ENCODE results near the gene SHISA7. TPM values are rescaled to one million over a fixed set of nuclear protein-coding genes. Genes with fewer than 3 reads are reported as not detected.

Gene SHISA7
- total and polyA plus RNA-seq, 8 donors = not detected

DNA sequence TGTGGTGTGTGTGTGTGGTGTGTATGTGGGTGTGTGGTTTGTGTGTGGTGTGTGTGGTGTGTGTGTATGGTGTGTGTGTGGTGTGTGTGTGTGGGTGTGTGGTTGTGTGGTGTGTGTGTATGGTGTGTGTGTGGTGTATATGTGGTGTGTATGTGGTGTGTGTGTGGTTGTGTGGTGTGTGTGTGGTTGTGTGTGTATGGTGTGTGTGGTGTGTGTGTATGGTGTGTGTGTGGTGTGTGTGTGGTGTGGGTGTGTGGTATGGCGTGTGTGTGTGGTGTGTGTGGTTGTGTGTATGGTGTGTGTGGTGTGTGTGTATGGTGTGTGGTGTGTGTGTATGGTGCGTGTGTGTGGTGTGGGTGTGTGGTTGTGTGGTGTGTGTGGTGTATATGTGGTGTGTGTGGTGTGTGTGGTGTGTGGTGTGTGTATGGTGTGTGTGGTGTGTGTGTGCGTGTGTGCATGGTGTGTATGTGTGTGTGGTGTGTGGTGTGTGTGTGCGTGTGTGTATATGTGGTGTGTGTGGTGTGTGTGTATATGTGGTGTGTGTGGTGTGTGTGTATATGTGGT, 8.7 kb downstream of the SHISA7 start:
- Histone ChIP-seq H3K27ac (no peak overlapping the region), H3K36me3 (no peaks in the 10 kb centered on the region), H3K4me3 (no peak overlapping the region), H3K27me3 (peaks cover 20 to 87% (median 50%) of the 10 kb centered on the region in 3 donors), H3K4me1 (peaks cover 0 to 6% (median 0%) of the 10 kb centered on the region in 4 donors), H3K9me3 (no peaks in the 10 kb centered on the region)
- intact Hi-C loops (cut with DNase I; ENCODE audit: low total_unique reads) = no loop called here
- TF ChIP-seq POLR2AphosphoS5 (IDR thresholded peaks at IDR 0.05) = no peak
- TF ChIP-seq EP300 (IDR thresholded peaks at IDR 0.05) = no peak
- TF ChIP-seq POLR2A (IDR thresholded peaks at IDR 0.05) = no peak
- DNase-seq = no peak
- WGBS, 5 donors = 67 to 98% (median 76%) methylated on average over 4 of the region's 4 CpGs

DNA sequence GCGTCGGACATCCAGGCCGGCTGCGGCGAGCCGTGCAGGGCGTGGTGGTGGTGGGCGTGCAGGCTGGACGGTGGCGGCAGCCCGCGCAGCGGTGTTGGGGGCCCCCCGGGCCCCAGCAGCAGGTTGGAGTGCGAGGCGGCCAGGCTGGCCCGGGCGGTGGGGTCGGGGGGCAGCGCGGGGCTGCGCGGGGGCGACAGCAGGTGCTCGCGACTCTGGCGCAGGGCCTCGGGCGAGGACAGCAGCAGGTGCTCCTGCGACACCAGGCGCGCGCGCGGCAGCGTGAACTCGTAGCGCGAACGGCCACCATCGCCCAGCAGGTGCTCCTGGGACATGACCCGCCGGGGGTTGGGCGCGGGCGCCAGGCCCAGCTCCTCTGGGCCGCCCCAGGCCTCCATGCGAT, 9.8 kb downstream of the SHISA7 start:
- 8 to 40% (median 17%) methylated on average over 1 to 46 of the region's 48 CpGs for WGBS, 5 donors
- H3K9me3 ChIP-seq = no peaks in the 10 kb centered on the region
- peaks cover 23 to 87% (median 38%) of the 10 kb centered on the region in 3 donors for H3K27me3 ChIP-seq
- H3K36me3 ChIP-seq = no peaks in the 10 kb centered on the region
- TF ChIP-seq EP300 (IDR thresholded peaks at IDR 0.05) (no peak), POLR2AphosphoS5 (IDR thresholded peaks at IDR 0.05) (no peak)
- TF ChIP-seq, protein P1, sequence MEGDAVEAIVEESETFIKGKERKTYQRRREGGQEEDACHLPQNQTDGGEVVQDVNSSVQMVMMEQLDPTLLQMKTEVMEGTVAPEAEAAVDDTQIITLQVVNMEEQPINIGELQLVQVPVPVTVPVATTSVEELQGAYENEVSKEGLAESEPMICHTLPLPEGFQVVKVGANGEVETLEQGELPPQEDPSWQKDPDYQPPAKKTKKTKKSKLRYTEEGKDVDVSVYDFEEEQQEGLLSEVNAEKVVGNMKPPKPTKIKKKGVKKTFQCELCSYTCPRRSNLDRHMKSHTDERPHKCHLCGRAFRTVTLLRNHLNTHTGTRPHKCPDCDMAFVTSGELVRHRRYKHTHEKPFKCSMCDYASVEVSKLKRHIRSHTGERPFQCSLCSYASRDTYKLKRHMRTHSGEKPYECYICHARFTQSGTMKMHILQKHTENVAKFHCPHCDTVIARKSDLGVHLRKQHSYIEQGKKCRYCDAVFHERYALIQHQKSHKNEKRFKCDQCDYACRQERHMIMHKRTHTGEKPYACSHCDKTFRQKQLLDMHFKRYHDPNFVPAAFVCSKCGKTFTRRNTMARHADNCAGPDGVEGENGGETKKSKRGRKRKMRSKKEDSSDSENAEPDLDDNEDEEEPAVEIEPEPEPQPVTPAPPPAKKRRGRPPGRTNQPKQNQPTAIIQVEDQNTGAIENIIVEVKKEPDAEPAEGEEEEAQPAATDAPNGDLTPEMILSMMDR (IDR thresholded peaks at IDR 0.05) = no peak
- no peak for DNase-seq
- intact Hi-C loops (cut with DNase I; ENCODE audit: low total_unique reads) = no loop called here
- H3K4me1 ChIP-seq = peaks cover 0 to 6% (median 0%) of the 10 kb centered on the region in 4 donors
- no peak overlapping the region for H3K4me3 ChIP-seq
- no peak overlapping the region for H3K27ac ChIP-seq

DNA sequence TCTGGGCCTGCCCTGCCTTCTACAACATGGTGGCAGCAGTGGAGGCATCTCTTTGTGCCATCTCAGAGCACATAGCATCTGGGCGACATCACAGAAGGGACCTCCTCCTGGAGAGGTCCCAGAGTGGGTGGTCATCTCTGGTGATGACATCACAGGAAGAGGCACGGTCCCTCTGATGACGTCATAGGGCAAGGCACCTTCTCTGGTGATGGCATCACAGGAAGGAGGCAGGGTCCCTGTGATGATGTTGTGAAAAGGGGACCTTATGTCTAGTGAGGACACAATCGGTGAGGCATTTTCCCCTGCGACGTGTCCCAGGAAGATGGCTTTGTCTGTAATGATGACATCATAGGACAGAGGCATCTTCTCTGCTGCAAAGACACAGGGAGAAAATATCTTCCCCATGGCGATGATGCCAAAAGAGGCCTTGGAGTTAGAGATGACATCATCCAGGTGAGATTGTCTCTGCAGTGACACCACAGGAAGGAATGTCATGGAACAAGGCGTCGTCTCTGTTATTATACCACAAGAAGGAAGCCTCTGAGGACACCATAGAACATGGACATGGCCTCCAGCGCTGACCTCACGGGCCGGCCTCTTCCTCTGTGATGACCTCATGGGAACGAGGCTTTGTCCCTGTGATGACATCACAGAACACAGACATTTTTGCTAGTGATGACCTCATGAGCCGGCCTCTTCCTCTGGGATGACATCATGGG, 10.7 kb downstream of the SHISA7 start:
- 82 to 90% (median 89%) methylated on average over 11 to 14 of the region's 14 CpGs for WGBS, 5 donors
- DNase-seq = no peak
- H3K4me1 ChIP-seq = peaks cover 0 to 6% (median 0%) of the 10 kb centered on the region in 4 donors
- H3K27me3 ChIP-seq = peaks cover 21 to 85% (median 29%) of the 10 kb centered on the region in 3 donors
- intact Hi-C loops (cut with DNase I; ENCODE audit: low total_unique reads) = no loop called here
- no peak overlapping the region for H3K4me3 ChIP-seq
- no peaks in the 10 kb centered on the region for H3K36me3 ChIP-seq
- no peak overlapping the region for H3K27ac ChIP-seq
- H3K9me3 ChIP-seq = no peaks in the 10 kb centered on the region
- TF ChIP-seq EP300 (IDR thresholded peaks at IDR 0.05) (no peak), POLR2A (IDR thresholded peaks at IDR 0.05) (no peak), POLR2AphosphoS5 (IDR thresholded peaks at IDR 0.05) (no peak)
- TF ChIP-seq, protein P1 (IDR thresholded peaks at IDR 0.05) = no peak

GRCh38 chr19:55431183-55431582, 11.9 kb downstream of the SHISA7 start:
- H3K9me3 ChIP-seq = no peaks in the 10 kb centered on the region
- no peak for DNase-seq
- H3K27ac ChIP-seq = no peak overlapping the region
- 76 to 100% (median 98%) methylated on average over 1 of the region's 1 CpG for WGBS, 5 donors
- no peak overlapping the region for H3K4me3 ChIP-seq
- intact Hi-C loops (cut with DNase I; ENCODE audit: low total_unique reads) = no loop called here
- TF ChIP-seq, protein P1 (IDR thresholded peaks at IDR 0.05) = no peak
- TF ChIP-seq POLR2AphosphoS5 (IDR thresholded peaks at IDR 0.05) (no peak), EP300 (IDR thresholded peaks at IDR 0.05) (no peak)
- no peaks in the 10 kb centered on the region for H3K36me3 ChIP-seq
- peaks cover 0 to 6% (median 0%) of the 10 kb centered on the region in 4 donors for H3K4me1 ChIP-seq
- peaks cover 21 to 80% (median 28%) of the 10 kb centered on the region in 3 donors for H3K27me3 ChIP-seq

GRCh38 chr19:55426042-55426441, 17.1 kb downstream of the SHISA7 start:
- TF ChIP-seq EP300 (IDR thresholded peaks at IDR 0.05) = no peak
- TF ChIP-seq, protein P1 (IDR thresholded peaks at IDR 0.05) = no peak
- TF ChIP-seq POLR2AphosphoS5 (IDR thresholded peaks at IDR 0.05) = no peak
- no peak for TF ChIP-seq POLR2A (IDR thresholded peaks at IDR 0.05)
- 56 to 73% (median 64%) methylated on average over 2 of the region's 2 CpGs for whole genome bisulfite sequencing, 5 donors
- H3K9me3 ChIP-seq = no peaks in the 10 kb centered on the region
- no peak overlapping the region for H3K27ac ChIP-seq
- no peak for DNase-seq
- intact Hi-C loops (cut with DNase I; ENCODE audit: low total_unique reads) = loop anchor here (5.0 kb wide), 1 partner anchor 669 kb away; no protein-coding TSS in a partner anchor
- H3K4me1 ChIP-seq = no peaks in the 10 kb centered on the region
- H3K27me3 ChIP-seq = peaks cover 10 to 71% (median 17%) of the 10 kb centered on the region in 3 donors
- H3K36me3 ChIP-seq = no peaks in the 10 kb centered on the region
- no peak overlapping the region for H3K4me3 ChIP-seq
